Esophagus squamous epithelium (tissue), 5 donors: ENCODE results near the gene PDE3A. TPM values are rescaled to one million over a fixed set of nuclear protein-coding genes. Genes with fewer than 3 reads are reported as not detected.

Experiments used
- DNase-seq: peaks from one replicate; lab custom pipeline; 2025; lab: John Stamatoyannopoulos, UW
- H3K27ac ChIP-seq, 4 donors: fragments of 200-600 bp; sonication (generic); one replicate each; pipeline ENCODE4 v1.5.1; 2016 to 2019; ENCODE audit warnings: mild to moderate bottlenecking in 1 of 4
- H3K27me3 ChIP-seq, 4 donors: fragments of 200-600 bp; sonication (generic); 1 replicate in 3 of 4; 2 replicates in 1 of 4; pipeline versions ENCODE4 v1.5.1 to v1.6.0; 2017 to 2021; ENCODE audit warnings: antibody characterized with exemption in 1 of 4
- H3K36me3 ChIP-seq, 3 donors: fragments of 200-600 bp; sonication (generic); one replicate each; pipeline ENCODE4 v1.5.1; 2016 to 2019
- H3K4me1 ChIP-seq, 3 donors: fragments of 200-600 bp; sonication (generic); one replicate each; pipeline ENCODE4 v1.5.1; 2017 to 2019
- H3K4me3 ChIP-seq, 4 donors: fragments of 200-600 bp; sonication (generic); 1 replicate in 3 of 4; 2 replicates in 1 of 4; pipeline ENCODE4 v1.5.1; 2016 to 2019; ENCODE audit warnings: mild to moderate bottlenecking in 2 of 4, moderate library complexity in 1 of 4
- H3K9me3 ChIP-seq, 3 donors: fragments of 200-600 bp; sonication (generic); one replicate each; pipeline ENCODE4 v1.5.1; 2016 to 2019
- POLR2A ChIP-seq, 4 donors: fragments of 450-650 bp; IDR thresholded peaks; one replicate each; pipeline ENCODE4 v1.6.1; 2017; ENCODE audit warnings: antibody characterized with exemption in 4 of 4, mild to moderate bottlenecking in 4 of 4, moderate library complexity in 3 of 4
- WGBS, 2 donors: methylation state at CpG; one replicate each; pipeline ENCODE4 v1.1.5; 2018; 5-methylcytosine and 5-hydroxymethylcytosine counted together
- intact Hi-C: fragments of 100-400 bp; cut with DNase I; formaldehyde crosslinking; loops from one replicate; pipeline ENCODE4 v1.15.0; 2022
- total RNA-seq, 4 donors: library from RNA; depleted of rRNA; stranded (reverse); fragments of >200 nt; gene quantifications; one replicate each; pipeline ENCODE4 v1.1.0, GENCODE V29; 2016
- TF ChIP-seq, protein P1 (sequence below), 6 experiments: fragments of 450-650 bp in 4 of 6; fragments of 200-600 bp in 2 of 6; sonication (generic) in 2 of 6; IDR thresholded peaks; one replicate each; pipeline ENCODE4 v1.5.1; 2016 to 2019; ENCODE audit warnings: antibody characterized with exemption in 6 of 6, mild to moderate bottlenecking in 4 of 6, moderate library complexity in 4 of 6
- donor health status: DM: yes; HTN: yes; CAD: no.

The PDE3A gene
- total RNA-seq, 4 donors from 2014 or later, result 0.30 to 5.5 (median 3.1) TPM

DNA sequence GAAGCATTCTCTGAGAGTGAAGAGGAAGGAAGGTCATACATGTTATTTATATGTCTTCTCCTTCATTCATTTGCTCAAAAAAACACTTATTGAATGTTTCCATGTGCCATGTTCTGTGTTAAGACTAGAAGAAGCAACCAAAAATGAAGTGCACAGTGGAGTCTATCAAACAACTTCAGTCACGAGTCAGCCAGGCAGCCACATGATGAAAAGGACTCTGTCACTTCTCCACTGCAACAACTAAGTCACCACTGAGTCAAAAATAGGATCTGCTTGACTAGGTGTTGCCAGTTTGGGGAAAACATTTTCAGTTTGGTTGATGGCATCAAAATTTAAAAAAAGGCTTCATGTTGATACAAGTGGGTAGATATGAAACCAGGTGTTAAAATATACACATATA is 142.5 kb downstream of the PDE3A start:
- no peaks in the 10 kb centered on the region for H3K36me3 ChIP-seq
- no peak for DNase-seq
- no peak overlapping the region for H3K4me3 ChIP-seq
- H3K27ac ChIP-seq, result no peak overlapping the region
- TF ChIP-seq, protein P1, sequence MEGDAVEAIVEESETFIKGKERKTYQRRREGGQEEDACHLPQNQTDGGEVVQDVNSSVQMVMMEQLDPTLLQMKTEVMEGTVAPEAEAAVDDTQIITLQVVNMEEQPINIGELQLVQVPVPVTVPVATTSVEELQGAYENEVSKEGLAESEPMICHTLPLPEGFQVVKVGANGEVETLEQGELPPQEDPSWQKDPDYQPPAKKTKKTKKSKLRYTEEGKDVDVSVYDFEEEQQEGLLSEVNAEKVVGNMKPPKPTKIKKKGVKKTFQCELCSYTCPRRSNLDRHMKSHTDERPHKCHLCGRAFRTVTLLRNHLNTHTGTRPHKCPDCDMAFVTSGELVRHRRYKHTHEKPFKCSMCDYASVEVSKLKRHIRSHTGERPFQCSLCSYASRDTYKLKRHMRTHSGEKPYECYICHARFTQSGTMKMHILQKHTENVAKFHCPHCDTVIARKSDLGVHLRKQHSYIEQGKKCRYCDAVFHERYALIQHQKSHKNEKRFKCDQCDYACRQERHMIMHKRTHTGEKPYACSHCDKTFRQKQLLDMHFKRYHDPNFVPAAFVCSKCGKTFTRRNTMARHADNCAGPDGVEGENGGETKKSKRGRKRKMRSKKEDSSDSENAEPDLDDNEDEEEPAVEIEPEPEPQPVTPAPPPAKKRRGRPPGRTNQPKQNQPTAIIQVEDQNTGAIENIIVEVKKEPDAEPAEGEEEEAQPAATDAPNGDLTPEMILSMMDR (IDR thresholded peaks at IDR 0.05), result no peak
- TF ChIP-seq POLR2A (IDR thresholded peaks at IDR 0.05), result no peak
- 67 to 70% methylated on average over 1 of the region's 1 CpG for WGBS, 2 donors
- no peaks in the 10 kb centered on the region for H3K4me1 ChIP-seq
- no peaks in the 10 kb centered on the region for H3K27me3 ChIP-seq
- intact Hi-C loops, result no loop called here
- no peaks in the 10 kb centered on the region for H3K9me3 ChIP-seq

DNA sequence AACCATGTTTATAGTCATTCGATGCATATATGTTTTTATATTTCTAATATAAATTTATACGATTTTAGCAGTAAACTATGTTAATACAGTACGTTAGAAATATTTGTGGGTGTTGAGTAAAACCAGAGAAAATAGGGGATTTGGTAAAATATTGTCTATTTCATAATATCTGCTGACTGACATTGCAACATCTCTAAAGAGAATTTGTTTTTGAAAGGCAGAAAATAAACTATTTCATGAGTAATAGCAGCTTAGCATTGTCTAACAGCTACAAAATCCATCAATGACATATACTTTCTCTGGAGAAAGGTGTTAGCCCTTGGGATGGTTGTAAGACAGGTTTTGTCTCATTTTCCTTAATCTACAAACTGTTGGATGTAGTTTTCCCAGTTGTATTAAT is 144.9 kb downstream of the PDE3A start:
- no peaks in the 10 kb centered on the region for H3K36me3 ChIP-seq
- no peaks in the 10 kb centered on the region for H3K4me1 ChIP-seq
- intact Hi-C loops, result no loop called here
- TF ChIP-seq, protein P1 (IDR thresholded peaks at IDR 0.05), result no peak
- TF ChIP-seq POLR2A (IDR thresholded peaks at IDR 0.05), result no peak
- no peak for DNase-seq
- H3K27me3 ChIP-seq, result no peaks in the 10 kb centered on the region
- WGBS, 2 donors, result 62 to 67% methylated on average over 3 of the region's 3 CpGs
- H3K4me3 ChIP-seq, result no peak overlapping the region
- no peak overlapping the region for H3K27ac ChIP-seq
- no peaks in the 10 kb centered on the region for H3K9me3 ChIP-seq

DNA sequence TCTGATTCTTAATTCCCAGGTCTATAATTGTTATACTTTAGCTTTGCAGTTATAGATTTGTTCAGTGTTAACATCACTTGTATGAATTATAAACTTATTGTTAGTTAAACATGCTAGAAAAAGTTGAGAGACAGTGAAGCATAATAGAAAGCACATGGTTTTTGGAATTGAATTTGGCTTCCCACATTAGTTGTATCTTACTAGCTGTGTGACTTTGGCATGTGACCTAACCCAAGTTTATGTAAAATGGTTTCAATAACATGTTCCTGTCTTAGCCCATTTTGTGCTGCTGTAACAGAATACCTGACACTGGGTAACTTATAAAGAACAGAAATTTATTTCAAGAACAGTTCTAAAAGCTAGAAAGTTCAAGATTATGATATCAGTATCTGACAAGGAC is 146.3 kb downstream of the PDE3A start:
- intact Hi-C loops, result no loop called here
- no peaks in the 10 kb centered on the region for H3K36me3 ChIP-seq
- TF ChIP-seq, protein P1 (IDR thresholded peaks at IDR 0.05), result no peak
- no peak for TF ChIP-seq POLR2A (IDR thresholded peaks at IDR 0.05)
- no peaks in the 10 kb centered on the region for H3K9me3 ChIP-seq
- no peak overlapping the region for H3K27ac ChIP-seq
- DNase-seq, result no peak
- no peaks in the 10 kb centered on the region for H3K27me3 ChIP-seq
- H3K4me3 ChIP-seq, result no peak overlapping the region
- no peaks in the 10 kb centered on the region for H3K4me1 ChIP-seq

DNA sequence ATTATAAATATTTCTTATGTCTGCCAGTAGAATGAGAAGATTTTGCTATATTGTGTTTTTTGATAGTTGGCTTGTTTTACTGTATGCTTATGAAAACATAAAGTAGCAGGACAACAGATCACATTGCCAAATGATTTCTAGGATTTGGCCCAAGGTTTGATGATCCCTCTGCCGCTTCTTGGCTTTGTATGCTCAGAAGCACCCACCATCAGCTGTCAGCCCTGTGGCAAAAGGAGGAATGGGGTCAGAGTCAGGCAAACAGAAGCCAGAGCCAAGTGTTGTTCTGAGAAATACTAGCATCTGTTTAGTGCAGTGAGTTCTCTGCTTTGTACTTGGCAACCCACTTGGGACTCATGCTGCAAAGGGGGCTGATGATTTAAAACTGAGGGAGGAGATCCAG is 152.2 kb downstream of the PDE3A start:
- Histone ChIP-seq H3K9me3 (no peaks in the 10 kb centered on the region), H3K4me3 (no peak overlapping the region), H3K36me3 (no peaks in the 10 kb centered on the region), H3K27me3 (no peaks in the 10 kb centered on the region), H3K27ac (no peak overlapping the region), H3K4me1 (no peaks in the 10 kb centered on the region)
- no peak for DNase-seq
- WGBS, 2 donors, result 40 to 64% methylated on average over 1 of the region's 1 CpG
- TF ChIP-seq, protein P1 (IDR thresholded peaks at IDR 0.05), result no peak
- TF ChIP-seq POLR2A (IDR thresholded peaks at IDR 0.05), result no peak
- intact Hi-C loops, result no loop called here

DNA sequence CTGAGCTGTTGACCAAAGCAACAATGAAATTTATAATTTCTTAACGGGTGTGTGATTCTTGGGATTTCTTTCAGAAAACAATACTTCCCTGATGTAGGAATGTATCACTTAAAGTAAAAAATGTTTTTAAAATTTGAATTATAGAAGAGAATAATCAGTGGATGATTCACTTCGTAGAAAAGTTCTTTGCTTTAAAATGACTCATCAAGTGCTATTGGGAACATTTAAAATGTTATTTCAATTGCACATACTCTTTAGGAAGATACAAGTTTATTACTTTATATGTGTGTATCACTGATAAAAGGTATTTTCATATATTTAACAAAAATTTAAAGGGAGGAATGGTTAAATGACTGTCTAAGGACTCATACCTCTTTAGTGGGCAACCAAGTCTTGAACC is 155.3 kb downstream of the PDE3A start:
- DNase-seq, result no peak
- H3K36me3 ChIP-seq, result no peaks in the 10 kb centered on the region
- TF ChIP-seq, protein P1 (IDR thresholded peaks at IDR 0.05), result no peak
- no peak for TF ChIP-seq POLR2A (IDR thresholded peaks at IDR 0.05)
- no peak overlapping the region for H3K4me3 ChIP-seq
- intact Hi-C loops, result no loop called here
- no peaks in the 10 kb centered on the region for H3K4me1 ChIP-seq
- no peak overlapping the region for H3K27ac ChIP-seq
- 45 to 59% methylated on average over 2 of the region's 2 CpGs for WGBS, 2 donors
- H3K9me3 ChIP-seq, result no peaks in the 10 kb centered on the region
- H3K27me3 ChIP-seq, result no peaks in the 10 kb centered on the region
